Measurements from ENCODE around the gene WDR41. TPM values are rescaled to one million over a fixed set of nuclear protein-coding genes. Genes with fewer than 3 reads are reported as not detected.

WDR41 gene
- total and polyA plus RNA-seq, 2 of the 4 experiments (the other 2 are of a cell fraction), result 38.1 to 72.1 TPM

DNA sequence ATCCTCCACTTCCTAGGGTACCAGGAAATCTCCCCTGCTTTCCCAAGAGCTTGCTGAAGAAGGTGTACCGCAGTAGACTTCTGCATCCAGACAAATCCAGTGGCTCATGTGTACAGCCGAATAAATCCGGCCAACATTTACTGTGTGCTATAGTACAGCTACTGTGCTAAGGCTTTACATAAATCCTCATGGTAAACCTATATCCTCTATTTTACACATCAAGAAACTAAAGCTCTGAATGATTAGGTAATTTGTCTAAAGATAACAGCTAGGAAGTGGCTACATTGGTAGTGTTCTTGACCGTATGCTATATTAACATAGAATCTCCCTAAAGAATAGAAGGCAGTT is 511 bp upstream of the WDR41 start:
- H3K27ac ChIP-seq (ENCODE audit: insufficient read depth, low read length), result peak overlapping the region; percentile 56; the same call in 1 of the 2 replicates
- DNase-seq, result no peak

More for the DNA sequence above, 511 bp upstream of the WDR41 start:
- peak overlapping the region; percentile 65; the same call in 1 of the 2 replicates for H2BK120ac ChIP-seq (ENCODE audit: low read depth, low read length)
- no CpG with 5 or more reads among the region's 4 CpGs for WGBS, 2 experiments (ENCODE audit: extremely low coverage in 2 of 2, insufficient read length in 1 of 2)
- in situ Hi-C loops (cut with MboI; ENCODE audit: low sequenced_read_pairs) (loop anchor here (5.0 kb wide), 1 partner anchor 345 kb away; no protein-coding TSS in a partner anchor), dilution Hi-C loops (cut with HindIII; ENCODE audit: low sequenced_read_pairs, unreplicated experiment) (no loop called here), intact Hi-C loops (cut with micrococcal nuclease) (loop anchor here (1.0 to 5.0 kb wide), 8 partner anchors 65 to 885 kb away; partner anchors contain the start of gene ZBED3)
- peak; percentile 2 for ATAC-seq (ENCODE audit: low read depth)
- H3K14ac ChIP-seq (replicated peaks; ENCODE audit: low read depth, low read length), result peak overlapping the region; percentile 86; the same call in 1 of the 2 replicates
- H4K8ac ChIP-seq (ENCODE audit: low read depth in 2 of 2, low read length in 2 of 2), result peak overlapping the region; percentile 83 to 95
- peak overlapping the region; percentile 95 for H2AFZ ChIP-seq (replicated peaks; ENCODE audit: low read length, poor library complexity)
- peak overlapping the region; percentile 71; the same call in 1 of the 2 replicates for H4K91ac ChIP-seq (ENCODE audit: insufficient read depth, low read depth, low read length)
- peak overlapping the region; percentile 59; the same call in 1 of the 2 replicates for H3K56ac ChIP-seq (ENCODE audit: extremely low read depth, insufficient read depth, low read length)
- H3K9me1 ChIP-seq (ENCODE audit: insufficient read depth, low read length), result peaks cover 3% of the 10 kb centered on the region
- peak overlapping the region; percentile 82; the same call in 1 of the 3 replicates for H2BK15ac ChIP-seq (ENCODE audit: low read depth, low read length)
- H3K9ac ChIP-seq (ENCODE audit: low read depth, low read length), result peak overlapping the region; percentile 71
- no TSS peak for BruUV-seq (replicated peaks)
- peak overlapping the region; percentile 66 for H4K5ac ChIP-seq (ENCODE audit: low read depth, low read length)
- H2BK20ac ChIP-seq (ENCODE audit: low read depth, low read length), result no peak overlapping the region; the same call in 1 of the 2 replicates
- peak overlapping the region; percentile 83 for H3K4ac ChIP-seq (ENCODE audit: low read depth, low read length)
- H3K9me3 ChIP-seq (ENCODE audit: control insufficient read depth, insufficient read depth, low read length), result no peaks in the 10 kb centered on the region
- H2AK9ac ChIP-seq (replicated peaks; ENCODE audit: low read depth, low read length, poor library complexity), result no peak overlapping the region
- H4K20me1 ChIP-seq (ENCODE audit: insufficient read depth, low read length), result no peaks in the 10 kb centered on the region
- TF ChIP-seq, protein P1, sequence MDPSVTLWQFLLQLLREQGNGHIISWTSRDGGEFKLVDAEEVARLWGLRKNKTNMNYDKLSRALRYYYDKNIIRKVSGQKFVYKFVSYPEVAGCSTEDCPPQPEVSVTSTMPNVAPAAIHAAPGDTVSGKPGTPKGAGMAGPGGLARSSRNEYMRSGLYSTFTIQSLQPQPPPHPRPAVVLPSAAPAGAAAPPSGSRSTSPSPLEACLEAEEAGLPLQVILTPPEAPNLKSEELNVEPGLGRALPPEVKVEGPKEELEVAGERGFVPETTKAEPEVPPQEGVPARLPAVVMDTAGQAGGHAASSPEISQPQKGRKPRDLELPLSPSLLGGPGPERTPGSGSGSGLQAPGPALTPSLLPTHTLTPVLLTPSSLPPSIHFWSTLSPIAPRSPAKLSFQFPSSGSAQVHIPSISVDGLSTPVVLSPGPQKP (IDR thresholded peaks at IDR 0.05; ENCODE audit: borderline replicate concordance, low read depth, low read length), result no peak
- TF ChIP-seq CHD1 (IDR thresholded peaks at IDR 0.05; ENCODE audit: low read depth, low read length), result no peak
- TF ChIP-seq RAD21 (IDR thresholded peaks at IDR 0.05; ENCODE audit: low read length), result no peak
- TF ChIP-seq FOS (IDR thresholded peaks at IDR 0.05; ENCODE audit: low read depth, low read length), result no peak
- no peak for TF ChIP-seq NFE2L2 (IDR thresholded peaks at IDR 0.05; ENCODE audit: low read depth, low read length)
- TF ChIP-seq, protein P2, sequence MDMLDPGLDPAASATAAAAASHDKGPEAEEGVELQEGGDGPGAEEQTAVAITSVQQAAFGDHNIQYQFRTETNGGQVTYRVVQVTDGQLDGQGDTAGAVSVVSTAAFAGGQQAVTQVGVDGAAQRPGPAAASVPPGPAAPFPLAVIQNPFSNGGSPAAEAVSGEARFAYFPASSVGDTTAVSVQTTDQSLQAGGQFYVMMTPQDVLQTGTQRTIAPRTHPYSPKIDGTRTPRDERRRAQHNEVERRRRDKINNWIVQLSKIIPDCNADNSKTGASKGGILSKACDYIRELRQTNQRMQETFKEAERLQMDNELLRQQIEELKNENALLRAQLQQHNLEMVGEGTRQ (IDR thresholded peaks at IDR 0.05; ENCODE audit: low read depth, low read length), result no peak
- no peak for TF ChIP-seq BHLHE40 (IDR thresholded peaks at IDR 0.05; ENCODE audit: low read depth, low read length)
- TF ChIP-seq SMC3 (IDR thresholded peaks at IDR 0.05; ENCODE audit: low read depth, low read length), result no peak
- TF ChIP-seq, protein P3, sequence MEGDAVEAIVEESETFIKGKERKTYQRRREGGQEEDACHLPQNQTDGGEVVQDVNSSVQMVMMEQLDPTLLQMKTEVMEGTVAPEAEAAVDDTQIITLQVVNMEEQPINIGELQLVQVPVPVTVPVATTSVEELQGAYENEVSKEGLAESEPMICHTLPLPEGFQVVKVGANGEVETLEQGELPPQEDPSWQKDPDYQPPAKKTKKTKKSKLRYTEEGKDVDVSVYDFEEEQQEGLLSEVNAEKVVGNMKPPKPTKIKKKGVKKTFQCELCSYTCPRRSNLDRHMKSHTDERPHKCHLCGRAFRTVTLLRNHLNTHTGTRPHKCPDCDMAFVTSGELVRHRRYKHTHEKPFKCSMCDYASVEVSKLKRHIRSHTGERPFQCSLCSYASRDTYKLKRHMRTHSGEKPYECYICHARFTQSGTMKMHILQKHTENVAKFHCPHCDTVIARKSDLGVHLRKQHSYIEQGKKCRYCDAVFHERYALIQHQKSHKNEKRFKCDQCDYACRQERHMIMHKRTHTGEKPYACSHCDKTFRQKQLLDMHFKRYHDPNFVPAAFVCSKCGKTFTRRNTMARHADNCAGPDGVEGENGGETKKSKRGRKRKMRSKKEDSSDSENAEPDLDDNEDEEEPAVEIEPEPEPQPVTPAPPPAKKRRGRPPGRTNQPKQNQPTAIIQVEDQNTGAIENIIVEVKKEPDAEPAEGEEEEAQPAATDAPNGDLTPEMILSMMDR (conservative IDR thresholded peaks at IDR 0.05; ENCODE audit: low read depth, low read length), result no peak
- TF ChIP-seq MAZ (IDR thresholded peaks at IDR 0.05; ENCODE audit: borderline replicate concordance, low read depth, low read length), result no peak
- TF ChIP-seq MAFK (IDR thresholded peaks at IDR 0.05; ENCODE audit: low read depth, low read length), result no peak
- TF ChIP-seq CEBPB (IDR thresholded peaks at IDR 0.05; ENCODE audit: low read depth, low read length), result no peak
- TF ChIP-seq POLR2A (IDR thresholded peaks at IDR 0.05; ENCODE audit: low read depth, low read length), result no peak
- no peaks in the 10 kb centered on the region for H3K36me3 ChIP-seq (ENCODE audit: control insufficient read depth, insufficient read depth, low read length)
- no peak overlapping the region for H3K18ac ChIP-seq (ENCODE audit: low read depth, low read length)
- peak overlapping the region; percentile 80 for H3K4me2 ChIP-seq (ENCODE audit: low read depth, low read length)
- CTCF ChIA-PET, result interaction anchor here (0.6 to 2.3 kb wide), 14 partner anchors 9 to 416 kb away, joined by 3 to 13 read pairs (median 4); no protein-coding TSS in a partner anchor
- H3K23ac ChIP-seq (ENCODE audit: low read depth, low read length), result peak overlapping the region; percentile 57; the same call in 1 of the 2 replicates
- H2AK5ac ChIP-seq (ENCODE audit: low read depth, low read length), result no peak overlapping the region
- H3K4me1 ChIP-seq (ENCODE audit: control insufficient read depth, insufficient read depth, low read length), result peaks cover 2% of the 10 kb centered on the region
- H3K4me3 ChIP-seq (ENCODE audit: insufficient read depth, low read depth, low read length), result peak overlapping the region; percentile 42; the same call in 1 of the 2 replicates
- H2BK5ac ChIP-seq (ENCODE audit: low read depth, low read length, poor library complexity, severe bottlenecking), result peak overlapping the region; percentile 51
- H3K27me3 ChIP-seq (ENCODE audit: control insufficient read depth, insufficient read depth, low read length), result no peaks in the 10 kb centered on the region; the same call in 1 of the 2 replicates
- peaks cover 9 to 22% of the 10 kb centered on the region in 2 experiments for H3K79me1 ChIP-seq (ENCODE audit: low read depth in 1 of 2, low read length in 2 of 2)
- POLR2A ChIA-PET (ENCODE audit: unreplicated experiment), result no interaction called here

All from IMR-90 (cell line).